ENCODE measurements around the gene CD207. TPM values are rescaled to one million over a fixed set of nuclear protein-coding genes. Genes with fewer than 3 reads are reported as not detected.

The CD207 gene
- total and polyA plus RNA-seq, 2 of the 8 experiments (the other 6 are each of a cell fraction or from before 2014, with no cell fraction given) = not detected

DNA sequence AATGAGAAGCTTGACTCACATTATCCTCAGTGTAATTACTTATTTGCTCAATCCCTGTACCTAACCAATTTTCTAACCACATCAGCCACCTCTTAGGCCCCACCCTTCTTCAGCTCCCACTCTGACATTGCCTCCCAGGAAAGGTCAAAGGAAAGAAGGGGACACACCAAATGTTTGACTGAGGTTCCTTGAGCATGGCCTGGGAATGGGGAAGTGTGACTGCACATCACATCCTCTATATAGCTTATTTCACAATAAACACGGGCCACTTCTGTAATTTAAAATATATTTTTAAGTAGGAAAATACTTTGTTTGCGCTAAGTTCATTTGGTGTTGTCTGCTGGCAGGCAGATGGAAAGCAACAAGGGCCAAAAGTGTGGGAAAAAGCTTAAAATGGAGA lies 42.2 kb downstream of the CD207 start:
- Histone ChIP-seq H3K36me3 (ENCODE audit: control insufficient read depth in 2 of 4, insufficient read depth in 4 of 4, low read length in 3 of 4) (no peaks in the 10 kb centered on the region), H3K23me2 (ENCODE audit: low read depth, low read length) (no peaks in the 10 kb centered on the region; the same call in 1 of the 2 replicates), H3K14ac (ENCODE audit: insufficient read length) (no peak overlapping the region), H4K5ac (ENCODE audit: insufficient read length, low read depth, low read length) (no peak overlapping the region), H3K27ac (ENCODE audit: low read depth, low read length) (no peak overlapping the region), H3K4me2 (ENCODE audit: insufficient read depth in 1 of 2, low read depth in 2 of 2, low read length in 2 of 2) (no peak overlapping the region), H3K18ac (ENCODE audit: extremely low read depth, low read length) (no peak overlapping the region), H2BK5ac (ENCODE audit: low read depth, low read length) (no peak overlapping the region), H2BK120ac (replicated peaks; ENCODE audit: low read depth, low read length) (no peak overlapping the region), H2AFZ (ENCODE audit: low read length) (no peak overlapping the region), H3K27me3 (replicated peaks in 1 of 4; ENCODE audit: control insufficient read depth in 3 of 4, extremely low read depth in 1 of 4, insufficient read depth in 3 of 4, low read length in 3 of 4) (peaks cover 28 to 50% (median 34%) of the 10 kb centered on the region in 4 experiments), H3K79me2 (ENCODE audit: control insufficient read depth in 1 of 2, insufficient read depth in 2 of 2, low read length in 2 of 2) (no peaks in the 10 kb centered on the region), H2BK12ac (ENCODE audit: low read depth, low read length) (no peak overlapping the region), H3K4ac (replicated peaks; ENCODE audit: insufficient read length, low read depth, low read length) (no peak overlapping the region), H3K56ac (replicated peaks; ENCODE audit: insufficient read length, low read depth, low read length) (no peak overlapping the region), H4K20me1 (replicated peaks in 1 of 2; ENCODE audit: control insufficient read depth in 1 of 2, insufficient read depth in 2 of 2, low read length in 2 of 2) (no peaks in the 10 kb centered on the region), H4K91ac (replicated peaks; ENCODE audit: insufficient read length, low read length) (no peak overlapping the region), H3K9me3 (ENCODE audit: insufficient read depth in 2 of 2, low read depth in 1 of 2, low read length in 1 of 2) (no peaks in the 10 kb centered on the region; a peak in 1 of 4 replicates), H3K79me1 (ENCODE audit: low read depth, low read length) (no peaks in the 10 kb centered on the region), H3K4me1 (replicated peaks in 1 of 4; ENCODE audit: control insufficient read depth in 3 of 4, insufficient read depth in 4 of 4, low read length in 3 of 4) (peaks cover 0 to 6% (median 0%) of the 10 kb centered on the region in 4 experiments; a peak in 1 of 7 replicates), H4K8ac (ENCODE audit: extremely low read depth, insufficient read depth, low read length) (no peak overlapping the region), H2AK5ac (ENCODE audit: low read depth, low read length) (no peak overlapping the region), H3K9ac (replicated peaks in 1 of 4; ENCODE audit: extremely low read depth in 1 of 4, low read depth in 3 of 4, low read length in 3 of 4) (no peak overlapping the region), H2BK15ac (ENCODE audit: low read length) (no peak overlapping the region), H3K4me3 (ENCODE audit: extremely low read depth in 1 of 4, insufficient read depth in 2 of 4, low read depth in 3 of 4, low read length in 4 of 4) (no peak overlapping the region), H2BK20ac (ENCODE audit: low read length) (no peak overlapping the region), H3K23ac (ENCODE audit: insufficient read length) (no peak overlapping the region)
- TF ChIP-seq SIRT6 (IDR thresholded peaks at IDR 0.05; ENCODE audit: low read length) (no peak), SAP30 (IDR thresholded peaks at IDR 0.05; ENCODE audit: insufficient read depth, insufficient replicate concordance, low read length) (no peak)
- 91% methylated on average over 2 of the region's 2 CpGs; no CpG with 5 or more reads in 1 of the 2 experiments for WGBS, 2 experiments (ENCODE audit: extremely low coverage in 1 of 2, insufficient coverage in 1 of 2, insufficient read length in 1 of 2, insufficient replicate concordance in 2 of 2, low coverage in 1 of 2, low lambda C conversion rate in 2 of 2, missing lambda C conversion rate in 1 of 2)
- FAIRE-seq = no peak
- POLR2A ChIA-PET (ENCODE audit: partially characterized antibody) = interaction anchor here (0.7 kb wide), 1 partner anchor 47 kb away, joined by 3 read pairs; no protein-coding TSS in a partner anchor
- no peak for DNase-seq (ENCODE audit: low read depth in 1 of 2, low spot score in 2 of 2)
- CTCF ChIA-PET (ENCODE audit: partially characterized antibody) = interaction anchor here (0.8 to 13.4 kb wide), 10 partner anchors 14 to 167 kb away, joined by 3 to 91 read pairs (median 4); no protein-coding TSS in a partner anchor

All from H1 (cell line).